ENCODE results near the gene ARMC7.

DNA sequence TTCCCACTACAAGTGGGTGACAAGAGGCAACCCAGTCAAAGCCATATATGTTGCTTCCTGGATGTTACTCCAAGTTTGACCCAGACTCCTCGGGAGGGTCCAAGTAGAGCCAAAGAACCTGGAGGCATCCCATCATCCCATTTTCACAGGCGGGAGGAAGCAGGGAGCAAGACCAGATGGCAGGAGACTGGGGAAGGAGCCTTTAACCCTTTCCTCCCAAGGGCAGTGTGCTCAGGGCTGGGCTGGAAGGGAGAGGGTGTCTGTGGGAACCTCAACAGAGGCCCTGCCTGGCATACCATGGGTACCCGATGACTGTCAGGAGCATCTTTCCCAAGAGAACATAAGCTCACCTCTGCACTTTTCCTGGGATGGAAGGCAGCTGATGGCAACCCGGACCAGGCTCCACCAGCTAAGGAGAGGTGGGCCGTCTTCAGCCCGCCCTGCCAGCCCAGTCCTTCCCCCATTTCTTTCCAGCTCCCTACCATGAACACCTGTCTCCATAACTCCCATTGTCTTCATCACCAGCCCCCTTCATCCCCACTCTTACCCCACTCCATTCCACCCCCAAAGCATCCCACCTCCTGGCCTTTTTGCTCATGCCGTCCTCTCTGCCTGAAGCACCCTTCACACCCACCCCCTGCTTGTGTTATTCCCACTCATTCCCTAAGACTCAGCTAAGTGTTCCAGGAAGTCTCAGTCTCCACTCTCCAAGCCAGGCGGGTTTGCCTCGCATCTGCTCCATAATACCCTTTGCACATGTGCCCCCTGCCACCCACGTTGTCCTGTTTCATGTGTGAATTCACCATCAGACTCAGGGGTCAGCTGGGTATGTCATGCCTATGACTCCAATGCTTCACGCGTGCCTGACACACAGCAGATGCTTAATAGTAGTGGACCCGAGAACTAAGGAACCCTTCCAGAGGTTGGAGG, 27.9 kb upstream of the ARMC7 start:
- no peak for TF ChIP-seq CTCF (IDR thresholded peaks at IDR 0.05)
- no peak for TF ChIP-seq POLR2A (IDR thresholded peaks at IDR 0.05)
- no peak for TF ChIP-seq EP300 (IDR thresholded peaks at IDR 0.05; ENCODE audit: low read depth)
- no peak for TF ChIP-seq POLR2AphosphoS5 (IDR thresholded peaks at IDR 0.05)
